Right lobe of liver (tissue), 6 donors: Measurements from ENCODE around the gene NCOA3. TPM values are rescaled to one million over a fixed set of nuclear protein-coding genes. Genes with fewer than 3 reads are reported as not detected.

Experiments
- ATAC-seq, 4 donors: fragments of 200-7000 bp; cut with Tn5 transposase; one replicate each; pipeline ENCODE4 v1.9.1; 2020; ENCODE audit warnings: mild to moderate bottlenecking in 4 of 4, moderate library complexity in 4 of 4
- DNase-seq, 3 donors: peaks; one replicate each; pipeline ENCODE4 v3.0.0-alpha.2; 2020
- H3K27ac ChIP-seq, 3 donors: fragments of 200-600 bp; one replicate each; pipeline ENCODE4 v1.8.0; 2022
- H3K27me3 ChIP-seq, 2 donors: fragments of 200-600 bp; one replicate each; pipeline ENCODE4 v1.8.0; 2022
- H3K36me3 ChIP-seq, 4 donors: fragments of 200-600 bp; sonication (generic) in 1 of 4; one replicate each; pipeline versions ENCODE4 v1.5.1 to v1.8.0; 2017 to 2022; ENCODE audit warnings: control low read depth in 1 of 4
- H3K4me1 ChIP-seq, 4 donors: fragments of 200-600 bp; sonication (generic) in 1 of 4; one replicate each; pipeline versions ENCODE4 v1.5.1 to v1.8.0; 2017 to 2022; ENCODE audit warnings: control low read depth in 1 of 4
- H3K4me3 ChIP-seq, 3 donors: fragments of 200-600 bp; one replicate each; pipeline ENCODE4 v1.8.0; 2022
- H3K9me3 ChIP-seq, 4 donors: fragments of 200-600 bp; sonication (generic) in 1 of 4; one replicate each; pipeline versions ENCODE4 v1.5.1 to v1.8.0; 2017 to 2022; ENCODE audit warnings: control low read depth in 1 of 4
- CTCF ChIP-seq, 4 donors: fragments of 200-600 bp in 3 of 4; fragments of 450-650 bp in 1 of 4; IDR thresholded peaks; one replicate each; pipeline versions ENCODE4 v1.5.1 to v1.8.0; 2016 to 2022; ENCODE audit warnings: antibody characterized with exemption in 4 of 4, mild to moderate bottlenecking in 2 of 4
- POLR2A ChIP-seq: fragments of 450-650 bp; IDR thresholded peaks from one replicate; pipeline ENCODE4 v1.6.1; 2017; ENCODE audit warnings: antibody characterized with exemption, mild to moderate bottlenecking
- WGBS: methylation state at CpG from one replicate; pipeline ENCODE4 v1.1.6; 2018; ENCODE audit warnings: low coverage, low lambda C conversion rate; ENCODE audit not compliant: insufficient coverage; ENCODE audit errors: missing lambda C conversion rate; 5-methylcytosine and 5-hydroxymethylcytosine counted together
- intact Hi-C, 2 donors: fragments of 100-400 bp; cut with DNase I; formaldehyde crosslinking; loops; one replicate each; pipeline versions ENCODE4 v1.11.2 to v1.14.1; 2022
- total RNA-seq, 6 experiments: library from RNA; depleted of rRNA in 2 of 6; stranded (reverse); fragments of >200 nt in 2 of 6; fragmentation: NEBNext Ultra II Directional in 3 of 6; extraction: Animal tissue kit (Norgen Biotek cat#: 25700) in 3 of 6; gene quantifications; one replicate each; pipeline versions ENCODE4 v1.1.0 to v1.2.4, GENCODE V29; 2016 to 2023
- donor health status: DM: no; HTN: yes; CAD: no.
- donor health status: DM: no; HTN: no; CAD: no.
- donor health status: DM: no; HTN: no; CAD: no.
- donor health status: DM: no; HTN: yes; CAD: no.
- donor health status: DM: no; HTN: yes; CAD: no.

NCOA3 gene
- total RNA-seq, 6 experiments from 2014 or later: 11.2 to 15.1 (median 13.8) TPM

- no peak overlapping the region for H3K27ac ChIP-seq
- no peak for ATAC-seq
- TF ChIP-seq CTCF (IDR thresholded peaks at IDR 0.05) (no peak), POLR2A (no peak)
- peaks cover 0 to 42% (median 21%) of the 10 kb centered on the region in 4 donors for H3K36me3 ChIP-seq
- H3K27me3 ChIP-seq: no peaks in the 10 kb centered on the region
- H3K9me3 ChIP-seq: no peaks in the 10 kb centered on the region
- no peak overlapping the region for H3K4me3 ChIP-seq
- no peak for DNase-seq
- intact Hi-C loops: no loop called here
- H3K4me1 ChIP-seq: no peaks in the 10 kb centered on the region
These were observed 153.9 kb downstream of the NCOA3 start for GRCh38 chr20:47655635-47656034.

GRCh38 chr20:47656318-47656717, 154.6 kb downstream of the NCOA3 start:
- DNase-seq: no peak
- H3K27me3 ChIP-seq: no peaks in the 10 kb centered on the region
- 64% methylated on average over 2 of the region's 2 CpGs for whole genome bisulfite sequencing
- H3K36me3 ChIP-seq: peaks cover 0 to 35% (median 20%) of the 10 kb centered on the region in 4 donors
- ATAC-seq: no peak
- intact Hi-C loops: no loop called here
- H3K27ac ChIP-seq: no peak overlapping the region
- H3K4me3 ChIP-seq: no peak overlapping the region
- TF ChIP-seq CTCF (IDR thresholded peaks at IDR 0.05) (no peak), POLR2A (no peak)
- no peaks in the 10 kb centered on the region for H3K9me3 ChIP-seq
- H3K4me1 ChIP-seq: no peaks in the 10 kb centered on the region

GRCh38 chr20:47659904-47660601, 158.4 kb downstream of the NCOA3 start:
- Histone ChIP-seq H3K4me1 (peaks cover 0 to 4% (median 0%) of the 10 kb centered on the region in 4 donors), H3K4me3 (no peak overlapping the region), H3K27ac (no peak overlapping the region), H3K36me3 (peaks cover 0 to 4% (median 1%) of the 10 kb centered on the region in 4 donors), H3K9me3 (no peaks in the 10 kb centered on the region), H3K27me3 (no peaks in the 10 kb centered on the region)
- DNase-seq (no peak), ATAC-seq (peak in 2 of 4 donors; percentile 18 to 42)
- 56% methylated on average over 6 of the region's 7 CpGs for WGBS
- TF ChIP-seq POLR2A: no peak
- no peak for TF ChIP-seq CTCF (IDR thresholded peaks at IDR 0.05)
- intact Hi-C loops: no loop called here

- Histone ChIP-seq H3K4me1 (peaks cover 0 to 4% (median 0%) of the 10 kb centered on the region in 4 donors), H3K27ac (no peak overlapping the region), H3K27me3 (no peaks in the 10 kb centered on the region), H3K4me3 (no peak overlapping the region), H3K36me3 (peaks cover 0 to 3% (median 0%) of the 10 kb centered on the region in 4 donors), H3K9me3 (no peaks in the 10 kb centered on the region)
- 83% methylated on average over 2 of the region's 2 CpGs for WGBS
- intact Hi-C loops: no loop called here
- ATAC-seq (no peak), DNase-seq (no peak)
- TF ChIP-seq POLR2A: no peak
- no peak for TF ChIP-seq CTCF (IDR thresholded peaks at IDR 0.05)
These were observed 158.9 kb downstream of the NCOA3 start for GRCh38 chr20:47660602-47660905.
